NK-92 treated with Interleukin-12 subunit alpha and Interleukin-12 subunit beta, amount 100 ng/mL, for 24 hours (cell line): ENCODE measurements around the gene MYL7.

Experiments
- DNase-seq: peaks from one replicate; lab custom pipeline; 2025; lab: John Stamatoyannopoulos, UW

The MYL7 gene

DNA sequence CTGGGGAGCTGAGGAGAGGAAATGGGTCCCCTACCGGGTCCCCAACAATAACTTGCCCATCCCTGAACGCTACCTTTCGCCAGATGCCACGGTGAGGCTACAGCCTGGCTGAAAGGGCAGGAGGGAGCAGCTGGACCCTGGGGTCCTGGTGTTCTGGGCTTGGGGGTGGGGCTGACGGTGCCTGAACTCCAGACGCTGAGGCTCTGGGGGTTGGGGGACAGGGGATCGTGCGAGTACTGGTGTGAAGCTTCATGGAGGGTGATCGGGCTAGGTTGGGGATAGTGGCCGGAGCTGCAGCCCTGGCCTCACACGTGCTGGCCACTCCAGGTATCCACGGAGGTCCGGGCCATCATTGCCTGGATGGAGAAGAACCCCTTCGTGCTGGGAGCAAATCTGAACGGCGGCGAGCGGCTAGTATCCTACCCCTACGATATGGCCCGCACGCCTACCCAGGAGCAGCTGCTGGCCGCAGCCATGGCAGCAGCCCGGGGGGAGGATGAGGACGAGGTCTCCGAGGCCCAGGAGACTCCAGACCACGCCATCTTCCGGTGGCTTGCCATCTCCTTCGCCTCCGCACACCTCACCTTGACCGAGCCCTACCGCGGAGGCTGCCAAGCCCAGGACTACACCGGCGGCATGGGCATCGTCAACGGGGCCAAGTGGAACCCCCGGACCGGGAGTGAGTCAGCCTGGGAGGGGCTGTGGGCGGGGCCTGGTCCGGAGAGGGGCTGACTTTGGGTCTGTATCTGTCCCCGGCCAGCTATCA is 28.7 kb downstream of the MYL7 start:
- no peak for DNase-seq

DNA sequence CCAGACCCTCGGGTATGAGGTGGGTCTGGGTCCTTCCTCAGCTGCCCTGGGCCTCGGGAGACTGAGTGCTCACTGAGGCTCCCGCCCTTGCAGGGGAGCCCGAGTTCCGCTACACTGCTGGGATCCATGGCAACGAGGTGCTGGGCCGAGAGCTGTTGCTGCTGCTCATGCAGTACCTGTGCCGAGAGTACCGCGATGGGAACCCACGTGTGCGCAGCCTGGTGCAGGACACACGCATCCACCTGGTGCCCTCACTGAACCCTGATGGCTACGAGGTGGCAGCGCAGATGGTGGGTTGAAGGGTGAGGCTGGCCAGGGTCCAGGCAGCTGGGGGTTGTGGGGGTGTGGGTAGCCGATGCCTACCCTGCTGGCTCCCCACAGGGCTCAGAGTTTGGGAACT is 29.4 kb downstream of the MYL7 start:
- DNase-seq, result no peak

DNA sequence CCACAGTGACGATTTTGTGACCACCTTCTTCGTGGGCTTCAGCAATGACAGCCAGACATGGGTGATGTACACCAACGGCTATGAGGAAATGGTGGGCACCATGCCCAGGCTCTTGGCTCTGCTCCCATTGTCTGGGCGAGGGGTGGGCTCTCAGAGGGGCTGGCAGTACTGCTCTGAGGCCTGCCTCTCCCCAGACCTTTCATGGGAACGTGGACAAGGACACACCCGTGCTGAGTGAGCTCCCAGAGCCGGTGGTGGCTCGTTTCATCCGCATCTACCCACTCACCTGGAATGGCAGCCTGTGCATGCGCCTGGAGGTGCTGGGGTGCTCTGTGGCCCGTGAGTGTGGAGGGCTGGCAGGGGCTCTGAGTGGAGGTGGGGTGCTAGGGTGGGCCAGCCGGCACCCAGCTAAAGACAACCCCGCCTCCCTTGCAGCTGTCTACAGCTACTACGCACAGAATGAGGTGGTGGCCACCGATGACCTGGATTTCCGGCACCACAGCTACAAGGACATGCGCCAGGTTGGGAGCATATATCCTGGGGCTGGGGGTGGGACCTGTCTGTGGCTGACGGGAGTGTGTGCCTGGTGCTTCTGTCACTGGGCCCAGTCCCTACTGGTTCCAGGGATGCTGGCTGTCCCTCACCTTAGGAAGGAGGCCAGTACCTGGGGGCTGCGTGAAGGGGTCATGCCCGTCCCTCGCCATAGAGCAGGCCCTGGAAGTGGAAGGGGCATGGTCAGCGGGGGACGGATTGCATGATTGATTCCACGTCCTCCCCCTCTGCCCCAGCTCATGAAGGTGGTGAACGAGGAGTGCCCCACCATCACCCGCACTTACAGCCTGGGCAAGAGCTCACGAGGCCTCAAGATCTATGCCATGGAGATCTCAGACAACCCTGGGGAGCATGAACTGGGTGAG is 30.2 kb downstream of the MYL7 start:
- no peak for DNase-seq

DNA sequence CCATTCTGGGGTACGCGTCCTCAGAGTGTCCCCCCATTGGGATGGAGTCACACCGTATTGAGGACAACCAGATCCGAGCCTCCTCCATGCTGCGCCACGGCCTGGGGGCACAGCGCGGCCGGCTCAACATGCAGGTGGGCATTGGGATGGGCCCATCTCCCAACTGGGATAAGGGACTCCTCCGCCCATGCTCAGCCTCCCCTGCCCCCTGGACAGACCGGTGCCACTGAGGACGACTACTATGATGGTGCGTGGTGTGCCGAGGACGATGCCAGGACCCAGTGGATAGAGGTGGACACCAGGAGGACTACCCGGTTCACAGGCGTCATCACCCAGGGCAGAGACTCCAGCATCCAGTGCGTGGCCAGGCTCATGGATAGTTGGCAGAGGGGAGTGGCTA is 31.1 kb downstream of the MYL7 start:
- DNase-seq, result no peak

DNA sequence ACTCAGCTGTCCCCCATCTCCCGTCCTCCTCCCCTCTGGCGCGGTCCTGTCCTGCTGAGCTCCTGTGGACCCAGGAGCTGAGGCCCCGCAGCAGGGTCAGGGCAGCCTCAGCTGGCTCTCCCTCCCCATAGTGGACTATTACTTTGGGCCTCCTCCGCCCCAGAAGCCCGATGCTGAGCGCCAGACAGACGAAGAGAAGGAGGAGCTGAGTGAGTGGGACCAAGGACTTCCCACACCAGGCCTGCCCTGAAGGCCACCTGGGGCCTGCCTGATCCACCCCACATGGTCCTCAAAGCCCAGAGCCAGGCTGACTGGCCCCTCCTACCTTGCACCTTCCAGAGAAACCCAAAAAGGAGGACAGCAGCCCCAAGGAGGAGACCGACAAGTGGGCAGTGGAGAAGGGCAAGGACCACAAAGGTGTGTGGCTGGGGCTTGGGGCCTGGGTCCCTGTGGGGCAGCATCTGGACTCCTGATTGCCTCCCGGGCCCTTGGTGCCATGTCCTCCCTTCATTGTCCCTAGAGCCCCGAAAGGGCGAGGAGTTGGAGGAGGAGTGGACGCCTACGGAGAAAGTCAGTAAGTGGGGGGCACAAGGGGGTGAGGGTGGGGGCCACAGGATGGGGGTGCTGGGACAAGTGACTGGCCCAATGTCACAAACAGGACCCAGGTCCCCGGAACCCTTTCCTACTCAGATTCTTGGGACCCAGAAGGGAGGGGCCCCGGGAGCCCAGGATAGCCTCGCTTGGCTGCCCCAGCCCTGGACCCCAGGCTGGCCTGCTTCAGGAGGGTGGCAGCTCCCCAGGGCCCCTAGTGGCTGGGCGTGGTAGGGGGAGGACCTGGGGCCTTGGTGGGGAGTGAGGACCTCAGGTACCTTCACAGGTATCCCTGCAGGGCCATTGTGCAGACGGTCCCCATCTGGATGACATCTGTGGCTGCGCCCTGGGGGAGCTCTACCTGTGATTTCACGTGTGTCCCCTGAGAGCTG is 32.1 kb downstream of the MYL7 start:
- no peak for DNase-seq

DNA sequence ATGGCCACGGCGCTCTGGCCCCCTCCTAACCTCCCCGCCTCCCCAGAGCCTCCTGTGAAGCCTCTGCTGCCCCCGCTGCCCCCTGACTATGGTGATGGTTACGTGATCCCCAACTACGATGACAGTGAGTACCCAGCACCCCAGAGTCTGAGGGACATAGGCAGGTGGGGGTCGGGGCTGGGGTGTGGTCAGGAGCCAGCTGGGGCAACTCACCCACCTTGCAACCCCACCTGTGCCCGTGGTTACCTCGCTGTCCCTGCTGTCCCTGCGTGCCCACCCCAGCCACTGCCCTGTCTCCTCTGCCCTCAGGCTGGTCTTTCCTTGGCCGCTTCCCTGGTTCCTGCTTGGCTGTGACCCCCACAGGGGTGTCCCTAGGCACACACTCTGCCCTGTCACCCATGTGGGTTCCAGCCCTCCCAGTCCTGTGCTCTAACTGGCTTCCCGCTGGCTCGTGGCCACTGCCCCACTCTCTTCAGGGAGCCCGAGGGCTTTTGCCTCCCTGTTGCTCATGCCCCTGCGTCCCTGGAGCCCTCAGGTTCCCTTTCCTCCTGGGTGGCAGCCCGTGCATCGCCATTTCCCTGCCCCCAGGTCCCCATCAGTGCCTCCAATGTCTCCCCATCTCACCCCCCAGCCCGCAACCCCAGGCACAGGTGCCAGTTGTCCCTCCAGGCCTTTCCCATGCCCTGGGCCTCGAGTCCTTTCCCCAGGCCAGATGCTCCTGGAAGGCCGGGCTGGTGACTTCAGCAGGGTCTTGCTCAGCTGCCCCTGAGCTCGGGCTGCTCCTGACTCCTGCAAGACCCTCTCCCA is 33.0 kb downstream of the MYL7 start:
- no peak for DNase-seq

DNA sequence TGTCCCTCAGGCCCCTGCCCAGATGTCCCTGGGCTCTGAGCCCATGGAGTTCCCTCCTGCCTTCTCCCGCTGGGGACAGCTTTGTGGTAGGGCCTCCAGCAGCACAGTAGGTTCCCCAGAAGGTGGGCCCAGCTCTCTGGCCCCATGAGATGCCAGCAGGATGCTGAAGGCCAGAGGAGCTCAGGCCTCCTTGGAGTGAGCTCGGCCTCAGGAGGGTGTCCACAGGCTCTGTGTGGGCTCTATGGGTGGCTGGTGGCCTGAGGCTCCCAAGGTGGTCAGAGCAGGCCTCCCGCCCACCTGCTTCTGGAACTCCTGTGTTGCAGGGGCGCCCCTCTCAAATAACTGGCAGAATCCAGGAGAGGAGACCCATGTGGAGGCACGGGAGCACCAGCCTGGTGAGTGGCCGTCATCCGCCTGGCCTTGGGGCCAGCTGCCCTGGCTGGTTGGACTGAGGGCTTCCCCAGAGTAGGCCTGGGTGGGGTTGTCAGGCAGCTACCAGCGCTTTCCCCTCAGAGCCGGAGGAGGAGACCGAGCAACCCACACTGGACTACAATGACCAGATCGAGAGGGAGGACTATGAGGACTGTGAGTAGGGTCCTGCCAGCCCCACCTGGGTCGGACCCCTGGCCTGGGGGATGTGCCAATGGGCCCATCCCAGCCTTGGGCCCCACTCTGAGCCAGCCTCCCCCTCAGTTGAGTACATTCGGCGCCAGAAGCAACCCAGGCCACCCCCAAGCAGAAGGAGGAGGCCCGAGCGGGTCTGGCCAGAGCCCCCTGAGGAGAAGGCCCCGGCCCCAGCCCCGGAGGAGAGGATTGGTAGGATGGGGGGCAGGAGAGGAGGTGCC is 33.8 kb downstream of the MYL7 start:
- no peak for DNase-seq

DNA sequence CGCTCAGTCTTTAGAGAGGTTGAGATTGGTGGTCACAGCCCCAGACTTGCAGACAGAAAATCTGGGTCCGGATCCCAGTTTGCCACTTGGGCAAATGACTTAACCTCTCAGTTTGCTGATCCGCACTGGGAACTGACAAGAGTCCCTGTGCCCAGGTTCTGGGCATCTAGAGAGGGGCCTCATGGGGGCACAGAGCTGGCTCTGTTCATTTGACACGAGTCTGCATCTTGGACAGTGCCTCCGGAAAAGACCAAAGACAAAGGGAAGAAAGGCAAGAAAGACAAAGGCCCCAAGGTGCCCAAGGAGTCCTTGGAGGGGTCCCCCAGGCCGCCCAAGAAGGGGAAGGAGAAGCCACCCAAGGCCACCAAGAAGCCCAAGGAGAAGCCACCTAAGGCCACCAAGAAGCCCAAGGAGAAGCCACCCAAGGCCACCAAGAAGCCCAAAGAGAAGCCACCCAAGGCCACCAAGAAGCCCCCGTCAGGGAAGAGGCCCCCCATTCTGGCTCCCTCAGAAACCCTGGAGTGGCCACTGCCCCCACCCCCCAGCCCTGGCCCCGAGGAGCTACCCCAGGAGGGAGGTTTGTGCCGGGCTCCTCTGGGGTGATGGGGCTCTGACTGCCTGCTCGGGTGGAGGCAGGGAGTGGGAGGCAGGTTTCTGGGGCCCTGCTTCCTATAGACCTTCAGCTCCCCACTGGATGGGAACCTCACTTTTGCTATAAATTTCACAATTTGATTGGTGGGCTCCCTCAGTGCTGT is 34.6 kb downstream of the MYL7 start:
- no peak for DNase-seq

DNA sequence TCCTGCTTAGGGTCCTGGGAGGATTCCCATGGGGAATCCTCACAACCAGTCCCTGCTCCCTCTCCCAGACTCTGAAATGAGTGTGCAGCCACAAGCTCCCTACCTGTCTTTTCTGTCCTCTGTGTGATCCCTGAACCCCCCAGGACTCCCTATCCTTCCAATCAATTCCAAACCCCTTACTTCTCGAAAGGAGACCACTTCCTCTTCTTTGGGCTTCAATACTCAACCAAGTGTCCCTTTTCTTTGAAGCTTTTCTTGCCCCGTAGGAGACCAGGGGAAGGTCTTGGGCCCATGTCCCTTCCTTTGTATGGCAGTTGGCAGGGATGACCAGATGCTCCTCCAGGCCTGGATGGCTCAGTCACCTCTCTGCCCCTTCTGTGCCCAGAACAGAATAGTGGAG is 35.3 kb downstream of the MYL7 start:
- no peak for DNase-seq

DNA sequence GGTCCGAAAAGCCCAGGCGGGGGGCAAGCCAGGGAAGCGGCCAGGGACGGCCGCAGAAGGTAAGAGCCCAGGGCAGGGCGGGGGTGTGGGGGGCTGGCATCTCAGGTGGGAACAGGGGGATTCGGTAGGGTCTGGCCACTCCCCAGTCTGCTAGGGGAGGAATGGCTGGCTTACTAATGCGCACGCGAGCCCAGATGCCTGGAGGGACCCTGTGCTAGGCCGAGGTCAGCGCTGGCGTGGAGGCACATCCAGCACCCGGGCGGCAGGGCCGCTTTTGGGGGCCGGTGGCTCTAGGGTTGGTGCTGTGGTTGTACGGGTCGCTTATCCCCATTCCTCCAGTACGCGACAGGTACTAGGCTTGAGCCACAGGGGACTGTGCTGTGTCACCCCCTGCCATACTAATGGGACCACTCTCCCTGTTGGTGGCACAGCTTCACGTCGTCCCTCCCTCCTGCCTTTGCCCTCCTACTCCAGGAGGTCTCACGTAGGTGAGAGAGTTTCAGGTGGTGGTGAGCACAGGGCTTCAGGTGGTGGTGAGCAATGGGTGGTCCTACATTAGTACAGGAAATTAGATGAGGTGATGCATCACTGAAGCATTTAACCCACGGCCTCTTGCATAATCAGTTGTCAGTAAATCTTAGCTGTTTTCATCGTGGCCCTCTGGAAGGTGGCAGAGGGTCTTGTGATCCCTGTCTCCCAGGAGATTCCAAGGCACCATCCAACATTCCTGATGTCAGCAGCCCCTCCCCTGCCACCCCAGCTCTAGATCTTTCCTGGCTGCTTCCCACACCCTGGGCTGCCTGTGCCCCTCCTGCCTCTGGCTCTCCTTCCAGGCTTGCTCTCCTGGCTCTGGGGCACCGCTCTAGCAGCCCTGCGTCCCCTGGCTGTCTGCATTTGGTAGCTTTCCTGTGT is 36.0 kb downstream of the MYL7 start:
- DNase-seq, result no peak

DNA sequence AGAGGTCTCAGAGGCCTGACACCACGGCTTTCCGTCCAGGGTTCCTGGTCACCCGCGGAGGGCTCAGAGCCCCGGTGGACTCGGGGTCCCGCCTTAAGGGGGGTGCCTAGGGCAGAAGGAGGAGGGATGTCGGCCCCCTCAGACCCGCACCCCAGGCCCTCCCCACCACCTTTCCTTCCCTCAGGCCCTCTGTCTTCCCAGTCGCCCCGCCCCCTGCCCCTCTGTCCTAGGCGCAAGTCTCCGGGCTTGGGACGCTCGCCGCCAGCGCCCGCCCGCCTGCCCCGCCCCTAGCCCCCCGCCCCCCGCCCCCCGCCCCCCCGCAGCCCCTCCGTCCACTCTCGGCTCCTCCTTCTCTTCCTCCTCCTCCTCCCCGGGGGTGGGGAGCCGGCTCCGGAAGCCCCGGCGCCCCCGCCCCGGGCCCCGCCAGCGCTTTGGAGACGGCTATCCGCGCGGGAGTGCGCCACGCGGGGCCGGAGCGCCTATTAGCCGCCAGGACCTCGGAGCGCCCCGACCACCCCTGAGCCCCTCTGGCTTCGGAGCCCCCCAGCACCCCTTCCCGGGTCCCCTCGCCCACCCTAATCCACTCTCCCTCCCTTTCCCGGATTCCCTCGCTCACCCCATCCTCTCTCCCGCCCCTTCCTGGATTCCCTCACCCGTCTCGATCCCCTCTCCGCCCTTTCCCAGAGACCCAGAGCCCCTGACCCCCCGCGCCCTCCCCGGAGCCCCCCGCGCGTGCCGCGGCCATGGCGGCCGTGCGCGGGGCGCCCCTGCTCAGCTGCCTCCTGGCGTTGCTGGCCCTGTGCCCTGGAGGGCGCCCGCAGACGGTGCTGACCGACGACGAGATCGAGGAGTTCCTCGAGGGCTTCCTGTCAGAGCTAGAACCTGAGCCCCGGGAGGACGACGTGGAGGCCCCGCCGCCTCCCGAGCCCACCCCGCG is 36.9 kb downstream of the MYL7 start, which contains the start of gene AEBP1:
Gene AEBP1, plus strand, starts transcription at position 423 of the 937 bp plus-strand sequence. Its CDS starts 321 bp downstream, at position 744.
- no peak for DNase-seq

DNA sequence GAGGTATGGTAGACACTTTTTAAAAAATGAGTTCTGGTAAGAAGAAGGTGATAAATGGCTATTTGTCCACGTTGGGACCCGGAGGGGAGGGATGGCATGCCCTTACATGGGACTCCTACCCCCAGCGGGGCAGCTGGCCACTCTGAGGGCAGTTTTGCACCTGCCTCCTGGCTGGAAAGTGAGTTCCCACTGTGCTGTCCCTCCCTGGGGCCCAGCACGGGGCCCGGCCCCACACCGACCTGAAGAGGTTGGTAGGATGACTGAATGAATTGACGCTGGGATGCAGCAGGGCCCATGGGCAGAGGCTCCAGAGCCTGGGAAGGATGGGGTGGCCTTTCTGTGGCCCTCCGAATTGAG is 37.6 kb downstream of the MYL7 start:
- no peak for DNase-seq

DNA sequence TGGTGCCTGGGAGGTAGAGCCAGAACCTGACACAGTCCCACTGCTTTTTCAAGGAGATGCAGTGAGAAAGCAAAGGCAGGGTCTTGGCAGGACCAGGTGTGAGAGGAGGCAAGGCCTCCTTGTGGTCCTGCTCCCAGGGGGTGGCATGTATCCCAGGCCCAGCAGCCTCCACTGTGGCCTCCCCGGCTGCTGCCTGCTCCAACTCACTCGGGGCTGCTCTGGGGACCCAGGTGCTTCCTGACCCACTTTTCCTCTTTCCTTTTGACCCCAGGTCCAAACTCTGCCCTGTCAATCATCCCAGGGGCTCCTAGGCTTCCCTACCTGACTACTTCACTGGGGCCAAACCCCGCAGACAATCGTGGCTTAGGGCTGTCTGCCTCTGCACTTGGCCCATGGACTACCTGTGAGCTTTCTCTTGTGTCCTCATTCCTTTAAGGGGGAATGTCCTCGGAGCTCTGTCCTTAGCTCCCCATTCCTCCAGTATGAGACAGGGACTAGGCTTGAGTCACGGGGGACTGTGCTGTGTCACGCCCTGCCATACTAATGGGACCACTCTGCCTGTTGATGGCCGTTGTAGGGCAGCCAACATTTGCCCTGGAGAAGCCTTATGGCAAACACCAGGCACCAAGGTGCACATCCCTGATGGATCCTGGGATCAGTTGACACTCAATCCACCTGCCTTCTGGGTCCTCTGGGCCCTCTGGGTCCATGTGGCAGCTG is 38.1 kb downstream of the MYL7 start:
- DNase-seq, result no peak

DNA sequence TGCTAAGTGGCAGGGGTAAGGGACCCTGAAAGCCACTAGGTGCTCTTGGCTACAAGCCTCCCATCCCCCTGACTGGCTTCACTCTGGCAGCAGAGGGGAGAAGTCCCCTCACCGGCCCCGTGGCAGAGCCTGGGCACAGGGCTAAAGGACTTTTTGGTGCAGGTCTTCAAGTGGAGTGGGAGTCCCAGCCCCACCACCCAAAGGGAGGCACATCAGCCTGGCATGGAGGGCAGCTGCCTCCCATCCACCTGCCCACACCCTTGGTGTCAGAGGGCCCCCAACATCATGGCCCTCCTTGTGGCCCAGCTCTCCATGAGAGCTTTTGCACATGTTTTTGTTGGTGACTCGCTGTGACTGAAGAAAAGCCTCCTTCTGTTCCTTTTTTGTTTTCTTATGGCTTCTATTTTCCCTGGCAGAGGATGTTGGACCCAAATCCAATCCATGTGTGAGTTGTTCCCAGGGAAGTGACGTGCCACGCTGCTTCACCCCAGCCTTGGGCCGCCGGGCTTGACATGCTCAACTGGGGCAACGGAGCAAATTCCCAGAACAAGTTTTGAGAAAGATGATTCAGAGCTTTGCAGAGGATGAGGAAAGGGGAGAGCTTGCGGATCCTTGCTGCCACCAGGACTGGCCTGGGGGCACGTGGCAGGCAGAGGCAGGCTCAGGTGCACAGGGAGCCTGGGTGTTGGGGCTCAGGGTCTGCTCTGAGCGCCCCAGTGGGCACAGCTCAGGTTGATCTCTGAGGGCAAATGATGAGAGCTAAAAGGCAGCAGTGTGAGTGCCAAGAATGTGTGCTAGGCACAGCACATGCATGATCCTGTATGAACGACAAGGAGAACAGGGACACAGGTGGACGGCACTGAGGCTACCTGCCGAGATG is 38.9 kb downstream of the MYL7 start:
- DNase-seq, result no peak

DNA sequence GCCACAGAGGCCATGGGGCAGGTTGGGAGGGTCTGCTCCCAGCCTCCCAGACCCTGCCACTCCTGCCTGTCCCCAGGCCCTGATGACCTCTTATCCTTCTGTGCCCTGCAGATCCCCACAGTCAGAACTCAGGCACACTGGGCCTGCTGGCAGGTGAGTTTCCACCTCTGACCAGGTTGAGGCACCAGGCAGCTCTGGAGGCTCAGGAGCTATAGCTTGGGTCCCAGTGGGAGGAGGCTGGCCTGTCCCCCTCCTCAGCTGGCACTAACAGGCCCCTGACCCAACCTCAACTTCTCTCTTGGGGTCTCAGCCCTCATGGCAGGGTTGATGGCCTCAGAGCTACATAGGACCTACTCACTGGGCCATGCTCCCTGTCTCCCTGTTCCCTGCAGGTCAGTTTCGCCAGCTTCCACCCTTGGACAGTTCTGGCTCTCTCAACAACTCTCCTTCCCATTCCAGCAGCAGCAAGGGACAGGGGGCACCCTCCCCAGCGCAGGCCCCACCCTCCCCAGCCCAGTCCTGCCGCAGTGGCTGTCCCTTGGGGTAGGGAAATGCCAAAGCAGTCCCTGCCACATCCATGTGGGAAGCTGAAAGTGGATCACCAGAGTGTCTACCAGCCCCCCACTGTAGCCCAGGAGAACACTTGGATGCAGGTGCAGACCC is 39.7 kb downstream of the MYL7 start:
- no peak for DNase-seq
